Smooth muscle cell (in vitro differentiated cells): ENCODE measurements around the gene AP1B1. TPM values are rescaled to one million over a fixed set of nuclear protein-coding genes. Genes with fewer than 3 reads are reported as not detected.
A peak's percentile ranks its signal among the peaks of the same experiment; 100 is the strongest.
"Not testable (repeated sequence)": the region's sequence is repeated elsewhere in the genome, so short reads cannot be mapped to it uniquely, and the experiment has no call there.

Source experiments
- DNase-seq: peaks from one replicate; lab custom pipeline; 2025; ENCODE audit not compliant: unreplicated experiment; lab: John Stamatoyannopoulos, UW
- H2AFZ ChIP-seq: fragments of 200-600 bp; sonication (generic); 2 replicates; pipeline ENCODE4 v1.6.0; 2016; ENCODE audit warnings: antibody characterized with exemption, low read depth, mild to moderate bottlenecking
- H3F3A ChIP-seq: fragments of 200-600 bp; sonication (generic); 2 replicates; pipeline ENCODE4 v1.6.0; 2017; ENCODE audit warnings: antibody characterized with exemption, low read depth
- H3K27ac ChIP-seq: fragments of 200-600 bp; sonication (generic); 2 replicates; pipeline ENCODE4 v1.5.1; 2016; ENCODE audit warnings: low read depth, mild to moderate bottlenecking
- H3K27me3 ChIP-seq: fragments of 200-600 bp; sonication (generic); 2 replicates; pipeline ENCODE4 v1.6.1; 2016; ENCODE audit warnings: low read depth, mild to moderate bottlenecking
- H3K36me3 ChIP-seq: fragments of 200-600 bp; sonication (generic); 2 replicates; pipeline ENCODE4 v1.5.1; 2016; ENCODE audit warnings: low read depth
- H3K4me1 ChIP-seq: fragments of 200-600 bp; sonication (generic); 2 replicates; pipeline ENCODE4 v1.5.1; 2016; ENCODE audit warnings: low read depth
- H3K4me2 ChIP-seq: fragments of 200-600 bp; sonication (generic); 2 replicates; pipeline ENCODE4 v1.6.0; 2016; ENCODE audit warnings: mild to moderate bottlenecking
- H3K4me3 ChIP-seq: fragments of 200-600 bp; sonication (generic); 2 replicates; pipeline ENCODE4 v1.5.1; 2016; ENCODE audit warnings: mild to moderate bottlenecking
- H3K79me2 ChIP-seq: fragments of 200-600 bp; sonication (generic); 2 replicates; pipeline ENCODE4 v1.6.0; 2016; ENCODE audit warnings: low read depth, mild to moderate bottlenecking
- H3K9ac ChIP-seq: fragments of 200-600 bp; sonication (generic); 2 replicates; pipeline ENCODE4 v1.6.0; 2016; ENCODE audit warnings: low read depth
- H3K9me3 ChIP-seq: fragments of 200-600 bp; sonication (generic); replicated peaks from 2 replicates; pipeline ENCODE4 v1.5.1; 2016; ENCODE audit warnings: low read depth
- H4K20me1 ChIP-seq: fragments of 200-600 bp; sonication (generic); 2 replicates; pipeline ENCODE4 v1.6.0; 2016; ENCODE audit warnings: low read depth
- CTCF ChIP-seq: fragments of 200-600 bp; sonication (generic); IDR thresholded peaks from 2 replicates; pipeline ENCODE4 v1.5.1; 2017; ENCODE audit warnings: borderline replicate concordance, mild to moderate bottlenecking, antibody characterized with exemption; ENCODE audit not compliant: insufficient read depth, poor library complexity, severe bottlenecking
- WGBS: methylation state at CpG from one replicate; pipeline ENCODE4 v1.1.7; 2016; ENCODE audit warnings: low lambda C conversion rate; 5-methylcytosine and 5-hydroxymethylcytosine counted together
- polyA plus RNA-seq: library from polyadenylated mRNA; unstranded; fragments of >200 nt; fragmentation: Nextera tagmentation; extraction: Ambion mirVana; gene quantifications from 2 replicates; pipeline ENCODE4 v1.2.1, GENCODE V29; 2016
- total RNA-seq: library from RNA; depleted of rRNA; stranded (reverse); fragments of >200 nt; gene quantifications from 2 replicates; pipeline ENCODE4 v1.2.3, GENCODE V29; 2014

The AP1B1 gene
- total and polyA plus RNA-seq, 2 experiments from 2014 or later = 30.3 to 38.5 TPM

- Histone ChIP-seq H3K4me1 (no peaks in the 10 kb centered on the region), H3K27ac (peak overlapping the region; percentile 77), H3F3A (no peaks in the 10 kb centered on the region), H3K27me3 (no peaks in the 10 kb centered on the region), H3K36me3 (no peaks in the 10 kb centered on the region), H3K79me2 (peaks cover 29% of the 10 kb centered on the region), H3K4me2 (no peak overlapping the region), H3K4me3 (no peak overlapping the region), H3K9ac (peak overlapping the region; percentile 17), H3K9me3 (no peaks in the 10 kb centered on the region), H2AFZ (no peak overlapping the region), H4K20me1 (peaks cover 28% of the 10 kb centered on the region)
- DNase-seq = no peak
- WGBS = 94% methylated on average over 7 of the region's 7 CpGs
- TF ChIP-seq CTCF = no peak
These were observed 10.4 kb downstream of the AP1B1 start for GRCh38 chr22:29377979-29378378.

GRCh38 chr22:29376705-29377104 lies 11.7 kb downstream of the AP1B1 start:
- H3K79me2 ChIP-seq = peaks cover 24% of the 10 kb centered on the region

GRCh38 chr22:29375398-29376076 lies 12.8 kb downstream of the AP1B1 start:
- Histone ChIP-seq H3F3A (peaks cover 6% of the 10 kb centered on the region), H3K9me3 (no peaks in the 10 kb centered on the region), H3K27ac (peak overlapping the region; percentile 77), H3K4me2 (no peak overlapping the region), H3K36me3 (no peaks in the 10 kb centered on the region), H3K9ac (peak overlapping the region; percentile 48), H3K4me3 (no peak overlapping the region), H3K27me3 (no peaks in the 10 kb centered on the region), H3K4me1 (peaks cover 9% of the 10 kb centered on the region), H4K20me1 (peaks cover 16% of the 10 kb centered on the region), H3K79me2 (peaks cover 16% of the 10 kb centered on the region), H2AFZ (no peak overlapping the region)
- WGBS = 89% methylated on average over 4 of the region's 4 CpGs
- no peak for TF ChIP-seq CTCF
- no peak for DNase-seq

More at GRCh38 chr22:29376705-29377104, 11.7 kb downstream of the AP1B1 start:
- H3F3A ChIP-seq, H3K36me3 ChIP-seq, H3K4me1 ChIP-seq, DNase-seq, H3K4me2 ChIP-seq, H3K4me3 ChIP-seq, H3K27me3 ChIP-seq, H2AFZ ChIP-seq, H3K9me3 ChIP-seq, H3K9ac ChIP-seq: not testable (repeated sequence)
- WGBS = 85% methylated on average over 5 of the region's 5 CpGs
- peak overlapping the region; percentile 77 for H3K27ac ChIP-seq
- H4K20me1 ChIP-seq = peaks cover 26% of the 10 kb centered on the region

- H3K9ac ChIP-seq, H4K20me1 ChIP-seq, H3F3A ChIP-seq, H2AFZ ChIP-seq, H3K4me3 ChIP-seq, H3K36me3 ChIP-seq, H3K27me3 ChIP-seq, DNase-seq, H3K9me3 ChIP-seq, H3K4me2 ChIP-seq: not testable (repeated sequence)
- Histone ChIP-seq H3K79me2 (peaks cover 16% of the 10 kb centered on the region), H3K27ac (peak overlapping the region; percentile 77), H3K4me1 (peaks cover 13% of the 10 kb centered on the region)
- over 99% methylated on average over 7 of the region's 7 CpGs for WGBS
These were observed 13.6 kb downstream of the AP1B1 start for GRCh38 chr22:29374806-29375205.
